B cell (primary cell): ENCODE data around the gene TPP2.

Experiments used
- CTCF ChIP-seq: fragments of 200-600 bp; IDR thresholded peaks from one replicate; pipeline ENCODE4 v1.8.0; 2022; ENCODE audit warnings: antibody characterized with exemption, mild to moderate bottlenecking
- EZH2 ChIP-seq: IDR thresholded peaks from 2 replicates; pipeline ENCODE4 v1.6.1; 2012; ENCODE audit warnings: borderline replicate concordance, low read depth, mild to moderate bottlenecking, moderate library complexity, low read length; ENCODE audit not compliant: insufficient read depth, poor library complexity, severe bottlenecking

GRCh38 chr13:102715447-102715846 lies 118.7 kb downstream of the TPP2 start:
- TF ChIP-seq EZH2 (no peak), CTCF (no peak)
